GM04503 (cell line): ENCODE data around the gene FOXC2.
A peak's percentile ranks its signal among the peaks of the same experiment; 100 is the strongest.

ENCODE experiments used
- DNase-seq: peaks from one replicate; pipeline ENCODE4 v3.0.0-alpha.2; 2012; ENCODE audit warnings: low read depth

FOXC2 gene

DNA sequence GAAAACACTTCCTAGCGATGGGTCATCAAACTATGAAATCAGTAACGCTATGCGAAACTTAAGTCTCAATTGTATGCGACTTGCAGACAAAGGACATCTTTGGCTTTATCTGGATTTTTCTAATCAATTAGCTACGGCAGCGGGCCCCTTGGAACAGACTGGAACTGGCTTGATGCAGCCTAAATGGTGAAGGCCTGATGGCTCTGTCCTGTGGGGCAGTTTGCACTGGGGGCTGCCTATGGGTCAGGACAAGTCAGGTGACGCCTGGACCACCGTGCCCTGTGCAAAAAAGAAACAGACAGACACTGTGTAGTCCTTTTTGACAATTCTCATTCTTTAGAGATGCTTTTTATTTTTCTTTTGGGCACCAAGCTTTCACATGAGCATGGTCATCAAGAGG is 33.6 kb upstream of the FOXC2 start:
- DNase-seq, result no peak

- DNase-seq, result no peak
Measured at GRCh38 chr16:86533767-86534351, 32.8 kb upstream of the FOXC2 start.

DNA sequence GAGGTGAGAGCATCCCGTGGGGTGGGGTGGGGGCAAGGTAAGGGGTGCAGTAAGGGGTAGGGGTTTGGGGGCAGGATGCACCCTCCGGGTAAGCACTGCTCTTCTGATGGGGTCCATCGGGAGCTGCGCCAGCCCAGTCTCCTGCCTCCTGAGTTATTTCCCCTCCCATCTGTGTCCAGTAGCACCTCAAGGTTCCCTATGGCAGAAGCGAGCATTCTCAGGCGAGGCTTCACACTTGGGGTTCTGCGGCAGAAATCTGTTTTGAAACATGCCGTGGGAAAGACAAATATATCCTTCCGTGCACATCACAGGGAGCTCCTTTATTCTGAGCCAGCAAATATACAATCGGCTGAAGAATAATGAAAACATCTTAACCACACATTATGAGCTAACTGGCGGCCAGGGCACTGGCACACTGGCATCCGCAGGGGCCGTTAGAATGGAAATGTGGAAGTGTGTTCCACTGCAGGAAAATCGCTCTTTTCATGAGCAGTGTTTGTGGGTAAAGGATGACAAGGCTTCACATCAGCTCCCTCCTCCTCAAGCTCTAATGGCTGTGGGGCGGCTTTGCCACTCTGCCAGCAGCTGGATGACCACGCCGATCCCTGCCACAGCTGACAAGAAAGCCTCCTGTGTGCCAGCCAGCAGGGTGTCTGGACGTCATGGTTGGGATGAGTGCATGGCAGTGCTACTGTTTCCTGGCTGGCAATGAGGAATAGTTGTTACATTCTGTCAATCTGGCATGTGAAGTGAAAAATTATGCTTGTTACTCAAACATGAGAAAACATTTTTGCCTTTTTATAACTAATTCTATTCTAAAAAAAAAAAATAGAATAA is 31.6 kb upstream of the FOXC2 start:
- DNase-seq, result no peak

DNA sequence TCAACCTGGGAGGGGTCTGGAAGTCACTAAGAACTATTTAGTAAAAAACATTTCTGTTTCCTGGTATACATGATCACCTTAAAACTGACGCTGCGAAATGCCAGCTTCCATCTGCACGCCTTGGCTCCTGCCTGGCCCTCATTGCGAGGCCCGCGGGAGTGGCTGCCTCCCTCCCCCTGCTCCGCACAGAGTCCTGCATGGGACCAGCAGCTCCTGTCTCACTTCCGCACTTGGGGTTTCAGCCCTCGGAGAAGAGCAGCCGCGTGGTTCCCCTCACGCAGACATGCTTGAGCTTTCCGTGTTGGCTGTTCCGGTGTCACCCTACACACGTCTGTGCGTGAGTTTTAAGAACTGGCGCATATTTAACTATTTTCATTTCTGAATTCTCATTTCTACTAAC is 30.0 kb upstream of the FOXC2 start:
- DNase-seq, result no peak

DNA sequence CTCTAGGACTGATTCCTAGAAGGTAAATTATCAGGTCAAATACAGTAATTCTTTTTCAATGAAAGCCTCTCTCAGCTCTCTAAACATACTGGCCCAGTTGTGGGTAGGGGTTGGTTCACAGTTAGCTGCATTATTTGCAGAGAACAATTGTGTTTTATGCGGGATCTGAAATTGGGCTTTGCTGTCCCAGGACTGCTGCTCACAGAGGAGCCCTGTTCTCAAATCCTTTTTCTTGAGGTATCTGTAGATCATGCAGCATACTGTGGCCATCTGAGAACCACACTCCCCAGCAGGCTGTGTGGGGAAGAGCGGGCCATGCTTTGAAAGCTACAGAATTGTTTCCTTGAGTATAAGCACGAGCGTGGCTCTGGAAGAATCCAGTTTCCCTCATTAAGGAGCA is 29.1 kb upstream of the FOXC2 start:
- DNase-seq, result no peak

DNA sequence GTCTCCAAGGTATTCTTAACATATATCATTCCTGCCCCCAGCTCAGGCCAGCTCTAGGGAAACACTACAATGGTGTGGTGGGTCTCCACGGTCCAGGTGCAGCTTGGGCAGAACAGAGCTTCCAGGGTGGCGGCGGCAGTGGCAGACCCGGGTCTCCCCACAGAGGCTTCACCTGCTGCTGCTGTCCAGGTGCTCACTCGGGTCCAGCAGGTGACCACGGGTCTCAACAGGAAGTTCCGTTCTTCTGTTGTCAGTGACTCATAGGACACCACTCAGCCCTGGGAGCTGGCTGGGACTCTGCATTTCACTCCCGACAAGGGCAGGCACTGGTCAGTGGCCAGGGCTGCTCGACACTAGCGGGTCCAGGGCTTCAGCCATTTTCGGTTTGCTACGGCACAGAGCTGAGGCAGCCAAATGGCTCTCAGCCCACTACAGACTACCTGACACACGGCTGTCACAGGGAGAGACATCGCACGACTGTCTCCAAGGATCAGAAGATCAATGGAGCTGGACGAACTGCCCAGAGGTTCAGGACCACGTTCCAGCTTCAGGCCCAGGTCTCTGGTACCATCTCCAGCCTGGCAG is 28.3 kb upstream of the FOXC2 start:
- no peak for DNase-seq

GRCh38 chr16:86540894-86541293 is 25.7 kb upstream of the FOXC2 start:
- DNase-seq, result no peak

GRCh38 chr16:86541560-86541959 is 25.1 kb upstream of the FOXC2 start:
- DNase-seq, result no peak

DNA sequence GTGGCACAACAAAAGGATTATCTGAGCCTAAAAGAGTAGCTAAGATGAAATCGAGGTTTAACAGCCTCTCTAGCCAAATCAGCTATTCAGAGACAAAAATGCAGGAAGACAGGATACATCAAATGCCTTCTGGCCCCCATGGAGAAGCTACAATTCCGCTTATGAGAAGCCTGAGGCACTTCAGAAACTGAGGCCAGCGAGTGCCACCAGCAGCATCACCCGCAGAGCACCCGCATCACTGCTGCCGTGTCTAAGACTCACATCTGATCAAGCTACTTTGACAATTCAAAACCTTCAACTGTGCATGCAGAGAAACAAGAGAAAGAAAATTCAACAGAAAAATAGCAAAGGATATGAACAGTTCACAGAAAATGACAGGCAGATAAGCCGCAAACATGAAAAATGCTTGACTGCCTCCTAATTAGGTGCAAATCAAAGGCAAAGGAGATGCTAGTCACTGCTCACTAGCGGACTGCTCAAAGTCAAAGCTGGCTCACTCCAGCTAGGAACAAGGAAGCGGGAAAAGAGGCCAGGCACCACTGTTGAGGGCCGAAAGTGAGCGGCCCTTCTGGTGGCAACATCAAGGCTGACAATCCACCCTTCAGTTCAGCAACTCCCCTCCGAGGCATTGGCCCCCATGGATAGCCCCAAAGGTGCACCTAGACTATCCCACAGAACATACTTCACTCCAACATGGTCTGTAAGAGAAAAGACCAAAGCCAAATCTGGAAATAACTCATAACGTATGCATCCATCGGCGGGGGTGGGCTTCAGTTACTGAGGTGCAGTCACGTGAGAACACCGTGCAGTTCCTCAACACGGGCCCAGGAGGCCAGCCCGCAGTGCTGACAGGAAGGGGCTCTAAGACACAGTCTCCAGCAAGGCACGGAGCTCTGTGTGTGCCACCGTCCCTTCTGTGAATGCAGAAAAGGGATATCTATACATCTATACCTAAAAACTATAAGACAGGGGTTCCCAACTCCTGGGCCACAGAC is 23.6 kb upstream of the FOXC2 start:
- no peak for DNase-seq

DNA sequence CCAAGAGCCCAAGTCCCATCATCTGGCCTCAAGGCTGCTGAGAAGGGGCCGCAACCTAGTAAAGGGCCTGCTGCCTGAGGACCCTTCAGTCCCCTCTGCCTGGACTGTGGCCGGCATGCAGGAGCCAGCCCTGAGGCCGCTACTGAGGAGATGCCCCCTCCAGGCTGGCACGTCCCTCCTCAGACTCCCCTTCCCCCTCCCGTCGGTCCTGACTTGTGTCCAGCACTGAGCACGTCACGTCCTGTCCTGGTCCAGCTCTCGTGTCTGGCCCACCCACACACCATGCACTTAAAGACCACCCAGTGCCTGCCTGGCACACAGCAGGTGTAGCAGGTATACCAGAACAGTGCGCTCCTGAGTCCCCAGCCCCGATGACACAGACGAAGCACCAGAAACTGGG is 21.1 kb upstream of the FOXC2 start:
- DNase-seq, result no peak

GRCh38 chr16:86545954-86546637 is 20.5 kb upstream of the FOXC2 start:
- DNase-seq, result no peak

DNA sequence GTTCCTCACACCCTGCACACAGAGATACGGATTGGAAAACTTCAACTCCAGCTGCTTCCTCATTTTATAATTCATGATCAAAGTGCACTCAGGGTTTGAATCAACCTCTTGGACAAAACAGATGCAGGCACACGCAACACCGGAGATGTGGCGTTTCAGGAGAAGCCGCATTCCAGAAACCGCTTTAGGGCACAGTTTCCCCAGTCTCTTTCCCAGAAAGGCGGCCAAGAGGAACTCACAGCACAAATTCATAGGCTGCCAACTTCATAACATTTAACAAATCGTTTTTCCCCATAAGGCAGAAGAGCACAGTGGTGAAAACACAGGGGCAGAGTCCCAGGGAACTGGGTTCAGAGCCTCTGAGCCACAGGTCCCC is 20.0 kb upstream of the FOXC2 start:
- no peak for DNase-seq

GRCh38 chr16:86547286-86547685 is 19.3 kb upstream of the FOXC2 start:
- DNase-seq, result no peak

DNA sequence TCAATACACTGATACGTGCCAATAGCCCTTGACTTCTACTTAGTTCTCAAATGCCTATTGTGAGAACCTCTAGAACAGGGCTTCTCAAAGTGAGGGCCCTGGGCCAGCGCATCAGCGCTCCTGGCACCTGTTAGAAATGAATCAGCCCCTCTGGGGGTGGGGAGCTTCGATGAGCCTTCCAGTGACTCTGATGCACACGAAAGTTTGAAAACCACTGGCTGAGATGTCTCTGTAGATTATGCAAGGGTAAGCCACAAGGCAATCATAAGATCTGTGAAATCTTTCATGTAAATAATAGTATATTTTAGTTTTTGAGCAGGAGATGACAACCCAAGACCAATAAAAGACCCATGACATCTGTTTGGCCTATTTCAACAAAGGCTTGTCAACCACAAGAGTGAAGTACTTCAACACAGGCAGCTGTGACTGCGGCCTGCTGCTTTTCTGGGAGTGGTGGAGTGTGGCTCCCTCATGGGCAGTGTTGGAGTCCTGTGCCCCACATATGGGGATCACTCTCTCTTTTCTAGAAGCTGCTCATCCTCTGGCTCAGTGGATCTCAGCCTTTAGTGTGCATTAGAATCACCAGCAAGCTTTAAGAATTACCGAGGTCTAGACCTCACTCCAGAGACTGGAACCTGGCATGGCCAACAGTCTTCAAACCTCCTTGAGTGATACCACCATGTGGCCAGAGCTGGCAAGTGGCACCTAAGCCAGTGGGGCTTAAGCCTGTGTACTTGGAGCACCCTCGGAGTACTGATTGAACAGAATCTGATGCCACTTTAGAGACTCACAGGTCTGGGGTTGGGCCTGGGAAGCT is 17.3 kb upstream of the FOXC2 start:
- DNase-seq, result no peak

GRCh38 chr16:86549893-86550190 is 16.8 kb upstream of the FOXC2 start:
- no peak for DNase-seq

- no peak for DNase-seq
Measured at GRCh38 chr16:86550281-86550680, 16.3 kb upstream of the FOXC2 start.

DNA sequence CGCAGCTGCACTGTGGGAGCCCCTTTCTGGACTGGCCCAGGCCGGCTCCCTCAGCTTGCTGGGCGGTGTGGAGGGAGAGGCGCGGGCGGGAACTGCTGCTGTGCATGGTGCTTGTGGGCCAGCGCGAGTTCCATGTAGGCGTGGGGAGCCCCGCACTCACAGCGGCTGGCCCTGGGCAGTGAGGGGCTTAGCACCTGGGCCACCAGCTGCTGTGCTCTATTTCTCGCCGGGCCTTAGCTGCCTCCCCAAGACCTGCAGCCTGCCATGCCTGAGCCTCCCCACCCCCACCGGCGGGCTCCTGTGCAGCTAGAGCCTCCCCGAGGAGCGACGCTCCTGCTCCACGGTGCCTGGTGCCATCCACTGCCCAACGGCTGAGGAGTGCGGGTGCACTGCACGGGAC is 13.3 kb upstream of the FOXC2 start:
- DNase-seq, result no peak

DNA sequence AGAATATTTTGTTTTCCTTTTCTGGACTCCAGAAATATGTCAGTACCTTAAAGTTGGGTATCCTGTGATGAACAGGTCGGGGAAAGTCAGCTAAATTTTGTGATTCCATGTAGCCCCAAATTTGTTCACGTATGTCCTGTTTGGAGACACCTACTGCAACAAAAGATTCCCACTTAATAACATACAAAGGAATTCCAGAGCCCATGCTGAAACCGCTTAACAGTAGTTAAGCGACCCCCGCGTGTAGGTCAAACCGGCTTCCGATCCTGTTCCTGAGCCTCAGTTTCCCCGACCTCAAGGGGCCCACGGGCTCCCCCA is 12.1 kb upstream of the FOXC2 start:
- DNase-seq, result no peak

GRCh38 chr16:86554917-86555703 is 11.5 kb upstream of the FOXC2 start, which contains the start of gene MTHFSD:
Gene MTHFSD (minus strand): TSS chr16:86555235. CDS start chr16:86555184, 51 bp downstream.
- DNase-seq, result peak; percentile 53

GRCh38 chr16:86555704-86556075 is 10.9 kb upstream of the FOXC2 start:
- DNase-seq, result no peak
